Gastroesophageal sphincter (tissue), 4 donors: Measurements from ENCODE around the gene PF4V1. TPM values are rescaled to one million over a fixed set of nuclear protein-coding genes. Genes with fewer than 3 reads are reported as not detected.

ENCODE experiments used
- ATAC-seq: fragments of 150-250 bp; one replicate; pipeline ENCODE4 v1.9.1; 2016; ENCODE audit warnings: mild to moderate bottlenecking, moderate library complexity
- H3K27ac ChIP-seq, 4 donors: fragments of 200-600 bp; sonication (generic) in 3 of 4; 1 replicate in 3 of 4; 2 replicates in 1 of 4; pipeline ENCODE4 v1.5.1; 2016 to 2019
- H3K27me3 ChIP-seq: fragments of 200-600 bp; sonication (generic); one replicate; pipeline ENCODE4 v1.5.1; 2019
- H3K36me3 ChIP-seq, 2 donors: fragments of 200-600 bp; sonication (generic); one replicate each; pipeline ENCODE4 v1.5.1; 2019; ENCODE audit warnings: control low read depth in 1 of 2
- H3K4me1 ChIP-seq, 3 donors: fragments of 200-600 bp; sonication (generic); 1 replicate in 2 of 3; 2 replicates in 1 of 3; pipeline ENCODE4 v1.5.1; 2016 to 2019; ENCODE audit warnings: control low read depth in 2 of 3
- H3K4me3 ChIP-seq, 2 donors: fragments of 200-600 bp; sonication (generic); one replicate each; pipeline ENCODE4 v1.5.1; 2019; ENCODE audit warnings: mild to moderate bottlenecking in 1 of 2, moderate library complexity in 1 of 2
- H3K9me3 ChIP-seq, 3 donors: fragments of 200-600 bp; sonication (generic); one replicate each; pipeline ENCODE4 v1.5.1; 2017 to 2019; ENCODE audit warnings: control low read depth in 2 of 3
- EP300 ChIP-seq: sonication (generic); formaldehyde crosslinking; IDR thresholded peaks from one replicate; pipeline ENCODE4 v1.6.1; 2017; ENCODE audit warnings: antibody characterized with exemption, mild to moderate bottlenecking
- POLR2A ChIP-seq, 2 donors: fragments of 450-650 bp; IDR thresholded peaks; one replicate each; pipeline ENCODE4 v1.6.1; 2017; ENCODE audit warnings: antibody characterized with exemption in 2 of 2, mild to moderate bottlenecking in 2 of 2, moderate library complexity in 1 of 2
- POLR2AphosphoS5 ChIP-seq: sonication (generic); formaldehyde crosslinking; IDR thresholded peaks from one replicate; pipeline ENCODE4 v1.6.1; 2017; ENCODE audit warnings: antibody characterized with exemption
- WGBS, 2 donors: methylation state at CpG; one replicate each; pipeline ENCODE4 v1.1.5; 2018; ENCODE audit warnings: low coverage in 1 of 2; 5-methylcytosine and 5-hydroxymethylcytosine counted together
- total RNA-seq, 4 donors: library from RNA; depleted of rRNA; stranded (reverse); fragments of >200 nt; gene quantifications; one replicate each; pipeline ENCODE4 v1.1.0, GENCODE V29; 2016
- TF ChIP-seq, protein P1 (sequence below), 4 experiments: fragments of 200-600 bp in 2 of 4; fragments of 450-650 bp in 2 of 4; sonication (generic) in 1 of 4; IDR thresholded peaks; one replicate each; pipeline ENCODE4 v1.5.1; 2017 to 2019; ENCODE audit warnings: antibody characterized with exemption in 4 of 4, mild to moderate bottlenecking in 2 of 4, moderate library complexity in 2 of 4

PF4V1 gene
- total RNA-seq, 4 donors from 2014 or later: not detected

GRCh38 chr4:73870768-73871167, 17.7 kb downstream of the PF4V1 start:
- H3K9me3 ChIP-seq: no peaks in the 10 kb centered on the region
- peaks cover 0 to 14% (median 0%) of the 10 kb centered on the region in 3 donors for H3K4me1 ChIP-seq
- TF ChIP-seq, protein P1, sequence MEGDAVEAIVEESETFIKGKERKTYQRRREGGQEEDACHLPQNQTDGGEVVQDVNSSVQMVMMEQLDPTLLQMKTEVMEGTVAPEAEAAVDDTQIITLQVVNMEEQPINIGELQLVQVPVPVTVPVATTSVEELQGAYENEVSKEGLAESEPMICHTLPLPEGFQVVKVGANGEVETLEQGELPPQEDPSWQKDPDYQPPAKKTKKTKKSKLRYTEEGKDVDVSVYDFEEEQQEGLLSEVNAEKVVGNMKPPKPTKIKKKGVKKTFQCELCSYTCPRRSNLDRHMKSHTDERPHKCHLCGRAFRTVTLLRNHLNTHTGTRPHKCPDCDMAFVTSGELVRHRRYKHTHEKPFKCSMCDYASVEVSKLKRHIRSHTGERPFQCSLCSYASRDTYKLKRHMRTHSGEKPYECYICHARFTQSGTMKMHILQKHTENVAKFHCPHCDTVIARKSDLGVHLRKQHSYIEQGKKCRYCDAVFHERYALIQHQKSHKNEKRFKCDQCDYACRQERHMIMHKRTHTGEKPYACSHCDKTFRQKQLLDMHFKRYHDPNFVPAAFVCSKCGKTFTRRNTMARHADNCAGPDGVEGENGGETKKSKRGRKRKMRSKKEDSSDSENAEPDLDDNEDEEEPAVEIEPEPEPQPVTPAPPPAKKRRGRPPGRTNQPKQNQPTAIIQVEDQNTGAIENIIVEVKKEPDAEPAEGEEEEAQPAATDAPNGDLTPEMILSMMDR (IDR thresholded peaks at IDR 0.05): no peak
- no peak for TF ChIP-seq POLR2AphosphoS5
- no peak for TF ChIP-seq POLR2A (IDR thresholded peaks at IDR 0.05)
- no peak for TF ChIP-seq EP300
- H3K27me3 ChIP-seq: peaks cover 37% of the 10 kb centered on the region
- 60 to 85% methylated on average over 1 of the region's 1 CpG for WGBS, 2 donors
- H3K27ac ChIP-seq: no peak overlapping the region
- no peak for ATAC-seq
- no peak overlapping the region for H3K4me3 ChIP-seq
- H3K36me3 ChIP-seq: no peaks in the 10 kb centered on the region

DNA sequence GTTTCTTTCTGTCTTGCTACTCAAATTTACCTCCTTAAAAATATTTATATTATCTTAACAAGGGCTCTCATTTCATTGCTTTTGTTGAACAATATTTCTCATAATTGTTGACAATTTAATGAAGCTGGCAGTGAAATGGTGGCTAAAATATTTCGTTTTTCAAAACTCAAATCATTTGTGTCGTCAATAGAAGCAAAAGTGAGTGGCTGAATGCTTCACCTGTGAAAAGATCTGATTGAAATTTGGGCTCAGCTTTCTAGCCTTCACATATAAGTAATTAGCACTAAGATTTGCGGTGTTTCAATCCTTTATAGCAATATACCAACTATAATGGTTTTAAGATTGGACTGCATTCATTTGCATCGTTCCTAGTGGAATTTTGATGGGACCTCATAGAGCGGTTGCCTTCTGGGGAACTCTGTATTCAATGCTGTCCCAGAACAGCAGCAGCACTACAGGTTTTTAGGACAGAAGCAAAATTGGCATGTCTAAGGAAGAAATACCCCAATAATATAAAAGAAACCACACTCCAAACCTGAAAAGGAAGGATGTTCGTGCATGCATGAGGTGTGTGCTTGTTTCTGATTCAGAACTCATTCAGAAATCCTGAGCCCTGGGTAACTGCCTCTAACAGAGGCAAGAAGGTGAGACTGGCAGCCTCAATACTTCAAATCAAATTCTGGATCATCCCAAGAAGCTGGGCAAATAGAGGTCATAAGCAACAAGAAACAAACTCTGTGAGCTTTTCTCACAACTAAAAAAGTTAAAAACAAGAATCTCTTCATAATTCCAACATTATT, 18.6 kb downstream of the PF4V1 start:
- 61 to 92% methylated on average over 4 to 6 of the region's 6 CpGs for WGBS, 2 donors
- H3K9me3 ChIP-seq: no peaks in the 10 kb centered on the region
- no peak overlapping the region for H3K4me3 ChIP-seq
- TF ChIP-seq POLR2AphosphoS5 (no peak), POLR2A (IDR thresholded peaks at IDR 0.05) (no peak), EP300 (no peak)
- TF ChIP-seq, protein P1 (IDR thresholded peaks at IDR 0.05): no peak
- peaks cover 0 to 14% (median 0%) of the 10 kb centered on the region in 3 donors for H3K4me1 ChIP-seq
- ATAC-seq: no peak
- H3K27ac ChIP-seq: no peak overlapping the region
- peaks cover 37% of the 10 kb centered on the region for H3K27me3 ChIP-seq
- H3K36me3 ChIP-seq: no peaks in the 10 kb centered on the region

DNA sequence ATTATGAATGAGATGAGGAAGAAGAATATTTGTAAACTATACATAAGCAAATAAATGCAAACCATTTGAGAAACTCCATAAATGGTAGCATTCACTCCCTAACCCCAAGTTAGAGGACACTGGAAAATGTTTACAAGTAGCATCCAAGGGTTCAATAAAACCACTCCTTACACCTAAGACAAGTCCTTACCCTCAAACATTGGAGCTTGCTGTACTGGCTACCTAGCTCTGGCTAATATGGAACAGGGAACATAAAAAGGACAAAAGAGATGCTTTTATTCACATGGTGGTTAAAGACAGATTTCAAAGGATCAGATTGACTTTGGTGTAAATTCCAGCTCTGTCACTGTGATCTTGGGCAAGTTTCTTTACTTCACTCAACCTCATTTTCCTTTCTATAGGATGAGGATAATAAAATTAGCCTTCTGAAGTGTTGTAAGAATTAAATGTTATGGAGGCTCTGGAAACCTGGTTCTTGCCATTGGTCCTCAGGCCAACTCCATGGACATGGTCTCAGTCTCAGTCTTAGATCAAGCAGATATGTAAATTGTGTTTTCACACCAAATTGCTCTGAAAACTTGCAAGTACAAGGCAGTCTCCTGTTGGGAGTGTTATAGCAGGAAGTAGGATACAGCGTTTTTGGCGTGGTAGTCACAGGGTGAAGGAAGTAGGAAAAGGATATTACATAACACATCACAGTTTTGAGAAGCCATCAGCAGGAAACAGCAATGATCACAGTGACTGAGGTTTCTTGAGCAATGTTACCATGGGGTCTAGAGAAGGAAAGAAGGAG, 19.4 kb downstream of the PF4V1 start:
- TF ChIP-seq POLR2A (IDR thresholded peaks at IDR 0.05): no peak
- TF ChIP-seq, protein P1 (IDR thresholded peaks at IDR 0.05): no peak
- TF ChIP-seq EP300: no peak
- no peak for TF ChIP-seq POLR2AphosphoS5
- no peaks in the 10 kb centered on the region for H3K9me3 ChIP-seq
- no peak overlapping the region for H3K27ac ChIP-seq
- peaks cover 37% of the 10 kb centered on the region for H3K27me3 ChIP-seq
- peak; percentile 36 for ATAC-seq
- 39 to 55% methylated on average over 2 of the region's 2 CpGs for WGBS, 2 donors
- H3K4me3 ChIP-seq: no peak overlapping the region
- H3K36me3 ChIP-seq: no peaks in the 10 kb centered on the region
- peaks cover 0 to 14% (median 0%) of the 10 kb centered on the region in 3 donors for H3K4me1 ChIP-seq

DNA sequence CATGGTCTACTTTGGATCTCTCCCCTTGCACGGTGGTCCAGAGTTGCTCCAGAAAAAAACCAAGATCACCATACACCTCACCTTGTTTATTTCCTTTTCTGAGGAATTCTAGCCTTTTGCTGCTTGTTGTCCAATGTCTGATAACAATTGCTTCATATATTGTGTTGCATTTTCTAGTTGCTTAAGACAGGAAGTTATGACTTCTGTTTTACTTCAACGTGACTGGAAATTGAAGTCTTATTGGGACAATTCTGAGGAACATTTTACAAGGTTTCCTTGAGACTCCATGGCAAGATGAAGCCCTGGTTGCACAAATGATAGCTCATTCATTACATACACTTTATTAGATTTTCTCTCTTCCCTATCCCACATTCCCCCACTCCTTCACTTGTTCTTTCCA, 21.3 kb downstream of the PF4V1 start:
- TF ChIP-seq EP300 (no peak), POLR2AphosphoS5 (no peak), POLR2A (IDR thresholded peaks at IDR 0.05) (no peak)
- TF ChIP-seq, protein P1 (IDR thresholded peaks at IDR 0.05): no peak
- WGBS, 2 donors: 58 to 86% methylated on average over 2 of the region's 2 CpGs
- ATAC-seq: no peak
- no peaks in the 10 kb centered on the region for H3K9me3 ChIP-seq
- H3K4me3 ChIP-seq: no peak overlapping the region
- H3K36me3 ChIP-seq: no peaks in the 10 kb centered on the region
- no peak overlapping the region for H3K27ac ChIP-seq
- peaks cover 24% of the 10 kb centered on the region for H3K27me3 ChIP-seq
- peaks cover 0 to 4% (median 0%) of the 10 kb centered on the region in 3 donors for H3K4me1 ChIP-seq
